Kasumi-1 (cell line): ENCODE measurements around the gene MPC2.
"Not testable (repeated sequence)": the region's sequence is repeated elsewhere in the genome, so short reads cannot be mapped to it uniquely, and the experiment has no call there.

Experiments used
- DNase-seq, 2 experiments: peaks; one replicate each; lab custom pipeline; 2025; lab: John Stamatoyannopoulos, UW

Gene MPC2

DNA sequence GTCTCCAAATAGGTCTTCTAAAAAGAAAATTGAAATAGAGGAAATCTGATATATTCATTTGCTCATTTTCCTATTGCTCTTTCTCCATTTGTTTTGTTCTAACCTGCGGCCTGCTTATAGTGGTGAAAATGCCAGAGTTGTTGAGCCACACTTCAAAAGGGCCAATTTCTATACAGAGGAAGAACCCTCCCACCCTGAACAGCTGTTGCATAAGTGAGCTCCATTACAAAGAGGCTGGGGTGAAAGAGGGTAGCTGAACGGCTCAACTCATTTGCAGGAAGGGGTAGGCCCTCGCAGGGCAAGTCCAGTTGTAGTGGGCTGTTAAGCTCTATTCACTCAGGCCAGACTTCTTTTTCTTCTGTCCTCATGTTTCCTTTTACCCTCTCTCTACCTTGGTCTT lies 31.7 kb downstream of the MPC2 start:
- peak; percentile 19 to 45 for DNase-seq

DNA sequence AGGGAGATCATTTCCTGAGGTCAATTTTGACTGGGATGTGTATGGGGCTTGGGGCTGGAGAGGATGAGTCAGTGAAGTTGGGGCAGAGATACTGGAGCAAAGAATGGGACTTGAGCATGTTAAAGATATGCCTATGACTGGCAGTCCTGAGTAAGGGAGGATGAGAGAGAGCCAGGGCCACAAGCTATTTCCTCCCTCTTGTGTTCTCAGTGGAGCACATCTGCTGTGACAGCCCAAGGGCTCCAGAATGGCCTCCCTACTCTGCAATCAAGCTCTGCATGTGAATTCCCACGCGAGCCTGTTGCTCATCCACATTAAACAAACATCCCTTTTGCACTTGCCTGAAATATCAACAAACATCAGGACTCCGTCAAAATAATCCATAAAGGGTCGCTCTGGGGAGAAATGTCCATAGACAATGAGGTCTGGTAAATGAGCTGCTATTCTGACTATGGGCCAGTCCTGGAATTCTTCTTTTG lies 32.2 kb downstream of the MPC2 start:
- no peak for DNase-seq

DNA sequence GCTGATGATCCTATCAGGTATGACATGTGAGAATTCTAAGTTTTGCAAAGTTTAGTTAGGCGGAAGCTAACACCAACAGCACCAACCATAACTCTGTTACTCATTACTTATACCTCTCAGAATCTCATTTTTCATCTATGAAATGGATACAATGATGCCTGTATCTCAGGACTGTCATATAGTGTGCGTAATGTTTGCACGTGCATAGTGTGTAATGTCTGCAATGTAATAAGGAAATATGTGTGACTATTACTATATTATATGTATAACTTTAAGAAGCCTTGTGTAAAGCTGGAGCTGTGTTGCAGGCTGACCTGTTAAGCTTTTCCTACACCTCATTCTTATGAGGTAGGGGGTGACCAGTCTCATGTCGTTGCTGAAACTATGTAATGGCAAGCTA lies 36.0 kb downstream of the MPC2 start:
- no peak for DNase-seq

DNA sequence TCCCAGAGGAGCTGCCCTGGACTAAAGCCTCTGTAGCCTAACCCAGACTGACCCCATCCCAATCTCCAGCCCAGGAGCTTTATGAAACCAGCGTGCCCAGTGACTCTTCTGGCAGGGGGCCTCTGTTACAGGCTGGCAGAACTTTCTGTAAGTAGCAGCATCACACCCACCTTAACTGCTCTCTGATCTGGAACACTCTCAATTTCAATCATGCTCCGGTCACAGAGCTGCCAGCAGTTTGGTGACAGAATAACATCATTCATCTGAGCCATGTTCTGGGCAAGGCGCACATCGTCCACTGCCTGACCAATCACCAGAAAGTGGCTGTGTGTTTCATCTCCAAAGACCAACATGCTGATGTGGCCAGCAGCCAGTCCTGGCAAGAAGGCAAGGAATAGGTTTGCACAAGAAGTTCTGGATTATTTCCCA lies 37.6 kb downstream of the MPC2 start:
- DNase-seq: no peak

DNA sequence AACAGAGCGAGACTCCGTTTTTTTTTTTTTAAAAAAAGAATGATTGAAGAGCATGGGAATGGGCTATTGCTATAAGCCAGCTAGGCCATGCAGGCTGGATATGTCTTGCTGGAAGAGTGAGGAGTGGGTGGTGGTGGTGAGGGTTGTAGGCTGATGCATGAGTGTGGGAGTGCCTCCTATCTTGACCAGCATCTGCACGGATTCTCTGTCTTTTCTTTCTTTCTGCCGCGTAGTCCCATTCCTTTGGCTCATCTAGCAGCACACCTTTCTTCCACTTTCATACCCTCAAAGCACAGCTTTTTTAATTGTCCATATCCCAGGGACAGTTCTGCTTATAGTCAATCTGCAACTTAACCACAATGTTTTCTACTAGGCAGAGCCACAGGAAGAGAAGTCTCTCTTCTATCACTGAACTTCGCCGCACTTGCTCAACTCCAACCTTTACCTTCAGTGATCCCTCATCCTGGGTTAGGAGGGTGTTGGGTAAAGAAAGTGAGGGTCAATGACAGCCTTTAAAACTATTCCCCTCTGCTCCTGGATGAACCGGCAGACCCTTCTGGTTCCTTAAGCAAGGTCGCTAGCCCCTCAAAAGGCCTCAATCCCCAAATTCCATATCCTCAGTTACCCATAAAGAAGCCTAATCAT lies 38.2 kb downstream of the MPC2 start:
- DNase-seq: no peak

DNA sequence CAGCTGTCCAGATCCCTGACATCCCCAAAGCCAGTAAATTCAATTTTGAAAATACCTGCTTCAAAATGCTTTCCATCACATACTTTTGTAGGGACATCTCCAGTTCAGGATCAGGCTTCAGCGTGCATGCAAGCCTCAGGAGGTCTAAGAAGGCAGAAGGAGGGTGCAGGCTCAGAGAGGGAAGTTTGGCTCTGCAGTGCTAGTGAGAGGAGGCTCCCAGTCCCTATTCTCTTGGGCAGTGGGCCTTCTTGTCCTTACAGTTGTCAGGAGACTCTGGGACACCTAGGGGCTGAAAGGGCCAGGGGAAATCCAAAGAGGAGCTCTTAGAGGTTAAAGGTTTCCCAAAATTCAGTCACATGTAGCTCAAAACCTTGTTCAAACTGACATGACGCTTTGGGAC lies 43.1 kb downstream of the MPC2 start:
- no peak for DNase-seq

DNA sequence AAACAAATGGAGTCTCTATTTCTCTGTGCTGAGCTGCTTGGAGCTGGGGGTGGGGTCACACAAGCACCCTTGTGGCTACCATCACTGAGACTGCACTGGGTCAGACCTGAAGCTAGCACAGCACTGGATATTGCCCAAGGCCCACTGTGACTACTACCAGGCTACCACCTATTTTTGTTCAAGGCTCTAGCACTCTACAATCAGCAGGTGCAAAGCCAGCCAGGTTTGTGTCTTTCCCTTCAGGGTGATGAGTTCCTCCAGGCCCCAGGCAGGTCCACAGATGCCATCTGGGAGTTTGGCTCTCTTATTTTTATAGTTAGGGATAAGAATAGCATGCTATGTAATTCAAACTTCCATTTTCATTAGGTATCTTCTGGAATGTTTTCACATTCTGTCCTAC lies 46.5 kb downstream of the MPC2 start:
- no peak for DNase-seq

DNA sequence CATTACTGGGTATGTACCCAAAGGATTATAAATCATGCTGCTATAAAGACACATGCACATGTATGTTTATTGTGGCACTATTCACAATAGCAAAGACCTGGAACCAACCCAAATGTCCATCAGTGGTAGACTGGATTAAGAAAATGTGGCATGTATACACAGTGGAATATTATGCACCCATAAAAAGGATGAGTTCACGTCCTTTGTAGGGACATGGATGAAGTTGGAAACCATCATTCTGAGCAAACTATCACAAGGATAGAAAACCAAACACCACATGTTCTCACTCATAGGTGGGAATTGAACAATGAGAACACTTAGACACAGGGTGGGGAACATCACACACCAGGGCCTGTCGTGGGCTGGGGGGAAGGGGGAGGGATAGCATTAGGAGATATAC lies 49.7 kb downstream of the MPC2 start:
- DNase-seq: not testable (repeated sequence)

DNA sequence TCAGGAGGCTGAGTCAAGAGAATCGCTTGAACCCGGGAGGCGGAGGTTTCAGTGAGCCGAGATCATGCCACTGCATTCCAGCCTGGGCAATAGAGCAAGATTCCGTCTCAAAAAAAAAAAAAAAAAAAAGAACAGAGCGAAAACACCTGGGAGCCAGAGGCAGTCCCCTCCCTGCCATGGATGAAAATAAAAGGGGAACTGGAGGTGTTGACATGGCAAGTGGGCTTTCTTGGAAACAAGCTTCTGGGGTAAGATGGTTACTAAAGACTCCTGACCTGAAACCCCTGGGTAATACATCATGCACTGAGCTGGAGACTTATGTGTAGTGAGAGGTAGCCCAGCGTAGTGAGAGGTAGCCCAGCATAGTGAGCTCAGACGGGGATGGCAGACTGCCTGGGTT lies 54.5 kb downstream of the MPC2 start:
- no peak for DNase-seq

DNA sequence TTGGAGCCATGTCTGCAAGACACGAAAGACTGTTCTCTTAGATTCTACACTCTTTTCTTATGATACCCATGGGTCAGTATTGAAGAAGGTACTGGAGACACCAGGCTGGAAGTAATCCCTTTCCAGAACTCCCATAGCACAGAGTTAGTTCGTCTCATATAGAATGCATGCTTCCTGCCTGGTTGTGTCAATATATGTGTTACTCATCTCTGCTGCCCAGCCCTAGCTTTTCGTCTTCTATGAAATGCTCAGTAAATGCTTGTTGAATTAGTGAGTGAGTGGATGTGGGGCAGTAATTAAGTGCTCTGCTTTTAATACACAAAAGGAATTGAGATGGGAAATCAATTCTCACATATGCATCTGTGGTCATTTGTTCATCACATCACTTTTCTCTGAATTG lies 55.1 kb downstream of the MPC2 start:
- no peak for DNase-seq

DNA sequence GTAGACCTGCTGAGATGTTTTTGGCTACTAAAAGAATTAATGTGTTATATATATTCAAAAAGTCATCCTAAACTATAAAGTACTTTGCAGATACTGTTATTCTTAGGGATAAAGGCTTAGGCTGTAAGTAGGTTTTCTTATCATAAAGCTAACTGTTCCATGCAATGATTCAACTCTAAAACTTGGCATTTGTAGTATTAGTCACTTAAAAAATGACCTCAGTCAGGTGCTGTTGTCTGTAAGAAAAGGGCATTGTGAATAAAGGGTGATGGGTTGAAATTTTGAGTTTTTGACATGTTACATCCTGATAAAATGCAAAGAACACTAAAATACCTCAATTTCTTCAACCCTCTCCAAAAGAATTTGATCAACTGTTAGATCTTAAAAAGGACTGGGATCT lies 55.8 kb downstream of the MPC2 start:
- DNase-seq: no peak

DNA sequence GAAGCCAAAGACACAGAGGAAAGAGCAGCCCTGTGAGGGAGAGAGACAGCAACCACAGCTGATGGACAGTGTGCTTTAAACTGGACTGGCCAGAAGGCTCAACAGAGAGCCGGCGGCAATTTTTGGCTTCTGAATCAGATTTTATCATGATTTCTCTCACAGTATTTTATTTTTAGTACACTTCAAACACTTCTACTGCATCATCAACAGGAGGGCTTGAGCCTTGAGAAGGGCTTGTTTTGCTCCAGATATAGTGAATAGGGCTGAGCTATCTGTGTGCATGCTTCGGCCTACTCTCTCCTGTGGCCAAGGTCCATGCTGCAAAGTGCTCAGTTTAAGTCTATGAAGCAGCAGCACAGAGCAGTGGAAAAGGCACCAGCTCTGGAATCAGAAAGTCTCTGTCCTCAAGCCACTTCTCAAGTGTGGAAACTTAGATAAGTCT lies 56.3 kb downstream of the MPC2 start:
- no peak for DNase-seq

DNA sequence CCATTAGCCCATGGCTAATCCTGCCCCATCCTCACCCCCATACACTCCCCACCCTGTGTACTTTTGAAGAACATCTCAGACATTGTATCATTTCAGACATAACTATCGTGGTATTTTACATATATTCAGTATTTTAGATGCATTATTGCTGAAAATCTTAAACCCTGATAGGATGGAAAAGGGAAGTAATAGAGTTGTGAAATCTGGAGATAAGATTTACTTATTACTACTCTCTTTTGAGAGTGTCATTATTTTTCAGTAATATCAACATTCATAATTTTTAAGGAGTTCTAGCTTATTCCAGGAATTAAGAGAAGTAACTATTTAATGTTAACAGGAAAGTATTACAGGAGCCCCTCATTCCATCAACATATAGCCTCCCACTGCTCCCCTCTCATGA lies 57.4 kb downstream of the MPC2 start:
- DNase-seq: no peak

DNA sequence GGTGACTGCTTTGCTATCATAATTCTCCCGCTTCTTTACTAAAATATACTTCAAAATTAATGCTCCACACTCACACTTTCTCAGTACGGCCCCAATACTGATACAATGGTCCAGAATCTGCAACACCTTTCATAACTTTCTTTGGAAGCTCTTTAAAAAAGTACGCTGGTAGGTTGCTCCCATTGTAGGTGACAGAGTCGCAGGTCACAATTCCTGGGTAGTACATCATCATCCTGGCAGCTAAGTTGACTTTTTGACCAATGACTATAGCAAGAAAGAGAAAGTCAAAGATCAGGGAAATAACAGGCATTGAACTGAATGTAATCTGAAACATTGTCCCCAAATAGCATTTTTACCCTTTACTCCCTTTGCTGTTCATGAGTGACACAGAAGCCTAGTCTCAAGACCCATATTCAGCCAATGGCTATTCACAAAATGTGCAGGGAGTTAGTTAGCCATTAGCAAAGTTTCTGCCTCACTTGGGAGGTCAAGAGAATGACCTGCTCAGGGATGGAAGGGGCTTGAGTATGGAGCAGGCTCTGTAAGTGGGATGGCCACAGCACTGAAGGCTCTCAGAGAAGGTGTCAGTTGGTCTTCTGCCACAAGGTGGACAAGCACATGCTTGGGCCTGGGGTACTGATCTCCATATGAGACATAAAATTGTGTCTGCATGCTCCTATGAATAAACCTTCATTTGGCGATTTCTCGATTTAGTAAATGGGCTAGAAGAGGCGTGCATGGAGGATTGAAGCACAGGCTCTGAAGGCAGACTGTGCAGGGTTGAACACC lies 58.3 kb downstream of the MPC2 start:
- DNase-seq: no peak

DNA sequence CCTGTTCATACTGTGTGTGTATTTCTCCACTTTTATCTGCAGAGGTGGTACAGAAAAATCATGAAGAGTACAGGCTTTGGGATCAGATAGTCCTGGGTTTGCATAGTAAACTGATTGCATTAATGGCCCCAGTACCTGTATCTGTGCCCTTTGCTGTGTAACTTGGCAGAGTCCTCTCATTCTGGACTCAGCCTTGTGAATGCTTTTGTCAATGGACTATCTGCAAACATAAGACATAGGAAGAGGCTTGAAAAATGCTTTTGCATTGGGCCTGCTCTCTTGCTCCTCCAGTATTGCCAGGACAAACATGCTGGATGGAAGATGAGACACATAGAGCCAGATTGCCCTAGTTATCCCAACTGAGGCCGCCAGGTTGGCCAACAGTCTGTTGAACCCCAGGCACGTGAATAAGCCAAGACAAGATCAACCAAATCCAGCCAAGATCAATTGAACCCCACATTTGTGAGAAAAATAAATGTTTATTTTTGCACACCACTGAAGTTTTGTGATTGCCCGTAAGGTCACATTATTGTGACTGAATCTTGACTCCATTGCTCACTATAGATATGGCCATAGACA lies 60.2 kb downstream of the MPC2 start:
- DNase-seq: no peak

DNA sequence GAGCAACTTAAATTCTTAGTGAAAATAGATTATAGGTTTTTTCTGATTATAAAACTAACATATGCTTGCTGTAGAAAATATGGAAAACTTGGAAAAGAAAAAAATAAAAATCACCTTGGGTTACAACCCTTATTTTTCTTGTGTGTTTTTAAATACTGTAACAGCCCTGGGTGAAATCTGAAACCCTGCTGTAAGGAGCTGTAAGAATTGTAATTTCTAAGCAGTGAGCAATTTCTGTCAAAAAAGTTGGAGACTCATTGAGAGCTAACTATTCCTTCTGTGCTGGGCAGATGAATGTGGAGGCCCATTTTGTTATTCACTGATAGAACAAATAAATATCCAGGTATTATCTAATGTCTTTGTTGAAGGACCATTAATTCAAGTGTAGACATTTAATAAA lies 65.5 kb downstream of the MPC2 start:
- no peak for DNase-seq

DNA sequence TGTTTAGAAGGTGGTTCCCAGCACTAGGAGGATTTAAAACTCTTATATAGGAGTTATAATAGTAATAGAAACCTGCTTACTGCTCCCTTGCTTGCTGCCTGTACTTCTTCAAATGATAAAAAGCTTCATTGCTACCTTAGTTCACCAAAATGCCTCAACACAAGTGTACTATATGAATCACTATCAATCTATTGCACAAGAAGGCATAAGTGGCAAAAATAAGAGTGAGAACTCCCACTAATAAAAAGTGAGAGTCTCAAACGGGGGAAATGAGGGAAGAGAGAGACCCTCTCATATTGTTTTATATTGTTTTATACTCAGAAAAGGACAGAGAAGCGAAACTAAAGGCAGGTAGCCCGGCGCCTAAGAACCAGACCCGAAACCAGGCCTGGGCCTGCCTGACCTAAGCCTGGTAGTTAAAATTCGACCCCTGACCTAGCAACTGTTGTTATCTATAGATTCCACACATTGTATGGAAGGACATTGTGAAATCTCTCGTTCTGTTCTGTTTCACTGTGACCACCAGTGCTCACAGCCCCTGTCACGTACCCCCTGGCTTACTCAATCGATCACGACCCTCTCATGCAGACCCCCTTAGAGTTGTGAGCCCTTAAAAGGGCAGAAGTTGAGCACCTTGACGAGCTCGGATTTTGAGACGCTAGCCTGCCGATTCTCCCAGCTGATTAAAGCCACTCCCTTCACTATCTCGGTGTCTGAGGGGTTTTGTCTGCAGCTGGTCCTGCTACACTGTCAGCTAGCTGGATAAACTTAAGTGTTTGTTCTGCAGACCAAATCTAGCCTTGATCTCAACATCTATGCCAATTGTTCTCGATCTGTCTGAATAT lies 67.5 kb downstream of the MPC2 start:
- DNase-seq: not testable (repeated sequence)

DNA sequence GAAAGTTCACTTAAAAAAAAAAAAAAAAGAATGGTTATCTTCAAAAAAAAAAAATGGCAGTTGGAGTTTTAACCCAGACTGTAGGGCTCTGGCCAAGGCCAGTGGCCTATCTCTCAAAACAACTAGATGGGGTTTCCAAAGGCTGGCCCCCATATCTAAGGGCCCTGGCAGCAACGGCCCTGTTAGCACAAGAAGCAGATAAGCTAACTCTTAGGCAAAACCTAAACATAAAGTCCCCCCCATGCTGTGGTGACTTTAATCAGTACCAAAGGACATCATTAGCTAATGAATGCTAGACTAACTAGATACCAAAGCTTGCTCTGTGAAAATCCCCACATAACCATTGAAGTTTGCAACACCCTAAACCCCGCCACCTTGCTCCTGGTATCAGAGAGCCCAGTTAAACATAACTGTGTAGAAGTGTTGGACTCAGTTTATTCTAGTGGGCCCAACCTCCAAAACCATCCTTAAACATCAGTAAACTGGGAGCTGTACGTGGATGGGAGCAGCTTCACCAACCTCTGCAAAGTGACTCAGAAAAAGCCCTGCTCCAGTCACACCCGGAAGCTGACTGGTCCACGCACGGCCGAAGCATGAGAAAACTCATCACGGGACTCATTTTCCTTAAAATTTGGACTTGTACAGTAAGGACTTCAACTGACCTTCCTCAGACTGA lies 70.0 kb downstream of the MPC2 start:
- DNase-seq: not testable (repeated sequence)
